GF-D8 (cell line): ENCODE results near the gene TWIST1.

Experiments
- DNase-seq: peaks from one replicate; lab custom pipeline; 2025; lab: John Stamatoyannopoulos, UW

TWIST1 gene

GRCh38 chr7:19117091-19117869 is at the start of gene TWIST1:
Gene TWIST1 (minus strand): TSS chr7:19117636. CDS start chr7:19117321, 315 bp downstream.
- no peak for DNase-seq

- DNase-seq, result no peak
These were observed 44.2 kb upstream of the TWIST1 start for GRCh38 chr7:19161671-19162070.

GRCh38 chr7:19146699-19147098 is 29.3 kb upstream of the TWIST1 start:
- no peak for DNase-seq

GRCh38 chr7:19145434-19146115 is 28.1 kb upstream of the TWIST1 start:
- DNase-seq, result no peak

- no peak for DNase-seq
These were observed 27.4 kb upstream of the TWIST1 start, which contains the start of gene FERD3L for GRCh38 chr7:19144661-19145433. Gene FERD3L (minus strand): TSS chr7:19145421. CDS start chr7:19145362, 59 bp downstream.

- DNase-seq, result no peak
These were observed 26.6 kb upstream of the TWIST1 start for GRCh38 chr7:19143881-19144574.

GRCh38 chr7:19139706-19140327 is 22.4 kb upstream of the TWIST1 start:
- no peak for DNase-seq

- no peak for DNase-seq
These were observed 16.4 kb upstream of the TWIST1 start for GRCh38 chr7:19133886-19134285.

GRCh38 chr7:19133390-19133789 is 16.0 kb upstream of the TWIST1 start:
- no peak for DNase-seq

- DNase-seq, result no peak
These were observed 11.4 kb upstream of the TWIST1 start for GRCh38 chr7:19128856-19129255.

- no peak for DNase-seq
These were observed 4.6 kb upstream of the TWIST1 start for GRCh38 chr7:19121977-19122588.

- DNase-seq, result no peak
These were observed 2.5 kb upstream of the TWIST1 start for GRCh38 chr7:19119870-19120486.

GRCh38 chr7:19119372-19119771 is 1.9 kb upstream of the TWIST1 start:
- DNase-seq, result no peak

GRCh38 chr7:19118636-19119371 is 1.4 kb upstream of the TWIST1 start:
- no peak for DNase-seq

GRCh38 chr7:19117870-19118608 is 603 bp upstream of the TWIST1 start:
- DNase-seq, result no peak

GRCh38 chr7:19116121-19117090 is 1.0 kb downstream of the TWIST1 start:
- DNase-seq, result no peak

- DNase-seq, result no peak
These were observed 2.9 kb downstream of the TWIST1 start for GRCh38 chr7:19114551-19114855.

GRCh38 chr7:19113855-19114550 is 3.4 kb downstream of the TWIST1 start:
- DNase-seq, result no peak
